ENCODE data around the gene CNKSR3.

DNA sequence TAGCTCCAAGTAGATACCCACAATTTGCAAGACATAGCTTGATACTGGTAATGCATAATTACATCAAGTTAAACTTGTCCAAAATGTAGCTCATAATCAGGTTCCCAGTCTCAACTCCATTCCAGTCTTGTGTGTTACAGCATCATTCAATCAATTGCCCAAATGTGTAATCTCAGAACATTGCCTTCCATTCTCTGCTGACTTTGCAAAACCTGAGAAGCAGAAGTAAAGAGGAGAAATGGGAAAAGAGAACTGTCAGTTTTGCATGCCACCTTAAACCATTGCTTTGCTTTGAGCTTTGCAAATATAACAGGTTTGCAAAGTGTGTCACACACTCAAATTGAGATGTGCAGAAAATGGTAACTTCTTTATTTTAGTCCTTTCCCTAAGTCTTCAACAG lies 40.3 kb upstream of the CNKSR3 start:
- TF ChIP-seq, protein P1, sequence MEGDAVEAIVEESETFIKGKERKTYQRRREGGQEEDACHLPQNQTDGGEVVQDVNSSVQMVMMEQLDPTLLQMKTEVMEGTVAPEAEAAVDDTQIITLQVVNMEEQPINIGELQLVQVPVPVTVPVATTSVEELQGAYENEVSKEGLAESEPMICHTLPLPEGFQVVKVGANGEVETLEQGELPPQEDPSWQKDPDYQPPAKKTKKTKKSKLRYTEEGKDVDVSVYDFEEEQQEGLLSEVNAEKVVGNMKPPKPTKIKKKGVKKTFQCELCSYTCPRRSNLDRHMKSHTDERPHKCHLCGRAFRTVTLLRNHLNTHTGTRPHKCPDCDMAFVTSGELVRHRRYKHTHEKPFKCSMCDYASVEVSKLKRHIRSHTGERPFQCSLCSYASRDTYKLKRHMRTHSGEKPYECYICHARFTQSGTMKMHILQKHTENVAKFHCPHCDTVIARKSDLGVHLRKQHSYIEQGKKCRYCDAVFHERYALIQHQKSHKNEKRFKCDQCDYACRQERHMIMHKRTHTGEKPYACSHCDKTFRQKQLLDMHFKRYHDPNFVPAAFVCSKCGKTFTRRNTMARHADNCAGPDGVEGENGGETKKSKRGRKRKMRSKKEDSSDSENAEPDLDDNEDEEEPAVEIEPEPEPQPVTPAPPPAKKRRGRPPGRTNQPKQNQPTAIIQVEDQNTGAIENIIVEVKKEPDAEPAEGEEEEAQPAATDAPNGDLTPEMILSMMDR (IDR thresholded peaks at IDR 0.05; ENCODE audit: control extremely low read depth in 1 of 3, insufficient read depth in 1 of 3, low read depth in 1 of 3, low read length in 3 of 3) = no peak
- TF ChIP-seq POLR2A (IDR thresholded peaks at IDR 0.05; ENCODE audit: control extremely low read depth in 1 of 2, low read depth in 2 of 2, low read length in 2 of 2) = no peak
- TF ChIP-seq CTBP2 (IDR thresholded peaks at IDR 0.05; ENCODE audit: borderline replicate concordance, insufficient read depth, insufficient read length, low read length) = no peak
- no peak for TF ChIP-seq YY1 (IDR thresholded peaks at IDR 0.05; ENCODE audit: low read depth, low read length)
- TF ChIP-seq POLR2AphosphoS5 (IDR thresholded peaks at IDR 0.05; ENCODE audit: low read depth, low read length) = no peak
- TF ChIP-seq SIX5 (IDR thresholded peaks at IDR 0.05; ENCODE audit: low read depth, low read length) = no peak
- no peak for TF ChIP-seq SUZ12 (IDR thresholded peaks at IDR 0.05; ENCODE audit: low read length)
- TF ChIP-seq RFX5 (IDR thresholded peaks at IDR 0.05; ENCODE audit: borderline replicate concordance, low read depth, low read length) = no peak
- TF ChIP-seq EP300 (IDR thresholded peaks at IDR 0.05; ENCODE audit: borderline replicate concordance in 1 of 2, low read depth in 2 of 2, low read length in 2 of 2) = no peak
- TF ChIP-seq RAD21 (IDR thresholded peaks at IDR 0.05 in 1 of 2, conservative IDR thresholded peaks at IDR 0.05 in 1 of 2; ENCODE audit: low read depth in 2 of 2, low read length in 2 of 2) = no peak
- no peak for TF ChIP-seq BRCA1 (IDR thresholded peaks at IDR 0.05; ENCODE audit: low read depth, low read length)
